ENCODE measurements around the gene NDUFV3. TPM values are rescaled to one million over a fixed set of nuclear protein-coding genes. Genes with fewer than 3 reads are reported as not detected.

NDUFV3 gene
- polyA plus RNA-seq (26.1 to 58.2 TPM (median 28.9 TPM) in 3 replicates), polyA minus RNA-seq (13.9 to 26.2 TPM (median 23.3 TPM) in 3 replicates)
- polyA plus RNA-seq (2011; ENCODE audit: low read depth), result 12.3 TPM
- 30.7 and 40.8 TPM in 2 replicates for polyA plus RNA-seq (2011; cell fraction: cytosol; rRNA removed)
- polyA plus RNA-seq (2011; cell fraction: nucleus; rRNA removed), result 46.1 and 47.9 TPM in 2 replicates
- polyA plus RNA-seq (2012; ENCODE audit: low replicate concordance), result 27.4 and 45.9 TPM in 2 replicates
- 44.5 TPM for polyA minus RNA-seq (2011; cell fraction: cytosol; rRNA and poly(A)+ RNA removed)
- 19.9 and 31.6 TPM in 2 replicates for polyA minus RNA-seq (2011; cell fraction: nucleus; rRNA and poly(A)+ RNA removed)

DNA sequence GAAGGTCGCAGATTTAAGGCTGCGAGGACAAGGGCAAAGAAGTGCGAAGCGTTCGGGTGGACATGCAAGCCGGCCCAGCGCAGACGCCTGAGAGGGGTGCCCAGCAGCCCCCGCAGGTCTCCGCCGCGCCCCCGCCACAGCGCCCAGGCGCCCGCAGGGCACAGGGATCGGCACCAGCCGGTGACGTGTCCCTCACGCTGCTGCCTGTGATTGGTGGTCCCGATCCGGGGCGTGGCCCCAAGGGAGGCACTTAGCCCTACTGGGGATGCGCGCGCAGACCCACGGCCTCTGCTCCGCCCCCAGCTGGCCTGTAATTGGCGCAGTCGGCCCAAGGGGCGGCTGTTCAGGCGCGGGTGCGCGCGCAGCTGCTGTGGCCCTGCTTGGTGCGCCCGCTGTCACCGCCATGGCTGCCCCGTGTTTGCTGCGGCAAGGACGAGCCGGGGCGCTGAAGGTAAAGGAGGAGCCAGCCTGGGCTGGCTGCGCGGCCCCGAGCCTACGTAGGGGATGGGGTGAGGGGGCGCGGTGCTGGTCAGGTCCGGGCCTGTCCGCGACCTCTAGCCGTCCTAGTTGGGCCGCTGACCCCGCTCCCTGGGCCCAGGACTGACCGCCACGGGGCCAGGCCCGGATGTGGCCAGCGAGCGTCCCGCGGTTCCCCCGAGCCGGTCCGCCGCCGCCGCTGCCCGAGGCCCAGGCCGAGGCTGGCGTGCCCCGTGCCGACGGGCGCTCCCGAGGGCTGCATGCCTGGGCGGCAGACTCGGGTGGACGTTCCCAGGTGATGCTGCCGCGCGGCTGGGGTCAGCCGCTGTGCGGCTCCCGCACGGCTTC lies at the start of gene NDUFV3:
NDUFV3 (plus strand) TSS at position 379 of the 825 bp plus-strand sequence; CDS start at position 404, 25 bp downstream.
- FAIRE-seq, result peak; percentile 32
- Histone ChIP-seq H3K9me1 (ENCODE audit: control insufficient read depth, extremely low read depth, insufficient read depth, low read length) (no peaks in the 10 kb centered on the region), H3K9ac (ENCODE audit: control insufficient read depth, extremely low read depth, insufficient read depth, low read length) (peak within 1 kb of the TSS; percentile 93), H2AFZ (ENCODE audit: control insufficient read depth, low read length) (peak within 1 kb of the TSS; percentile 79), H3K4me2 (ENCODE audit: control insufficient read depth, extremely low read depth, insufficient read depth, low read depth, low read length) (peak within 1 kb of the TSS; percentile 82), H3K4me3 (ENCODE audit: control insufficient read depth in 2 of 3, extremely low read depth in 1 of 3, insufficient read depth in 2 of 3, low read depth in 1 of 3, low read length in 3 of 3) (peak within 1 kb of the TSS; percentile 93 to 99 (median 99)), H4K20me1 (ENCODE audit: control insufficient read depth, extremely low read depth, insufficient read depth, low read length) (peaks cover 3% of the 10 kb centered on the region), H3K36me3 (ENCODE audit: control insufficient read depth in 2 of 2, extremely low read depth in 1 of 2, insufficient read depth in 2 of 2, low read length in 2 of 2) (peaks cover 2 to 5% of the 10 kb centered on the region in 2 experiments), H3K9me3 (ENCODE audit: control insufficient read depth, low read depth, low read length) (no peaks in the 10 kb centered on the region), H3K27ac (ENCODE audit: control insufficient read depth, insufficient read depth, low read length) (peak within 1 kb of the TSS; percentile 90), H3K4me1 (ENCODE audit: control insufficient read depth, extremely low read depth, insufficient read depth, low read length) (peaks cover 6% of the 10 kb centered on the region), H3K27me3 (ENCODE audit: control insufficient read depth, extremely low read depth, insufficient read depth, low read length) (no peaks in the 10 kb centered on the region), H3K79me2 (ENCODE audit: control insufficient read depth, insufficient read depth, low read length) (peaks cover 32% of the 10 kb centered on the region)
- TF ChIP-seq EZH2 (IDR thresholded peaks at IDR 0.05; ENCODE audit: low read length), result no peak
- TF ChIP-seq, protein P1, sequence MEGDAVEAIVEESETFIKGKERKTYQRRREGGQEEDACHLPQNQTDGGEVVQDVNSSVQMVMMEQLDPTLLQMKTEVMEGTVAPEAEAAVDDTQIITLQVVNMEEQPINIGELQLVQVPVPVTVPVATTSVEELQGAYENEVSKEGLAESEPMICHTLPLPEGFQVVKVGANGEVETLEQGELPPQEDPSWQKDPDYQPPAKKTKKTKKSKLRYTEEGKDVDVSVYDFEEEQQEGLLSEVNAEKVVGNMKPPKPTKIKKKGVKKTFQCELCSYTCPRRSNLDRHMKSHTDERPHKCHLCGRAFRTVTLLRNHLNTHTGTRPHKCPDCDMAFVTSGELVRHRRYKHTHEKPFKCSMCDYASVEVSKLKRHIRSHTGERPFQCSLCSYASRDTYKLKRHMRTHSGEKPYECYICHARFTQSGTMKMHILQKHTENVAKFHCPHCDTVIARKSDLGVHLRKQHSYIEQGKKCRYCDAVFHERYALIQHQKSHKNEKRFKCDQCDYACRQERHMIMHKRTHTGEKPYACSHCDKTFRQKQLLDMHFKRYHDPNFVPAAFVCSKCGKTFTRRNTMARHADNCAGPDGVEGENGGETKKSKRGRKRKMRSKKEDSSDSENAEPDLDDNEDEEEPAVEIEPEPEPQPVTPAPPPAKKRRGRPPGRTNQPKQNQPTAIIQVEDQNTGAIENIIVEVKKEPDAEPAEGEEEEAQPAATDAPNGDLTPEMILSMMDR (optimal IDR thresholded peaks at IDR 0.05 in 1 of 3, IDR thresholded peaks at IDR 0.05 in 1 of 3, conservative IDR thresholded peaks at IDR 0.05 in 1 of 3; ENCODE audit: extremely low read depth in 1 of 3, insufficient read depth in 2 of 3, low read length in 3 of 3), result no peak
- peak; percentile 94 for DNase-seq (ENCODE audit: low read depth, low spot score)
- dilution Hi-C loops (cut with MboI; ENCODE audit: extremely low pct_ligation_motif_present, low sequenced_read_pairs), result no loop called here

DNA sequence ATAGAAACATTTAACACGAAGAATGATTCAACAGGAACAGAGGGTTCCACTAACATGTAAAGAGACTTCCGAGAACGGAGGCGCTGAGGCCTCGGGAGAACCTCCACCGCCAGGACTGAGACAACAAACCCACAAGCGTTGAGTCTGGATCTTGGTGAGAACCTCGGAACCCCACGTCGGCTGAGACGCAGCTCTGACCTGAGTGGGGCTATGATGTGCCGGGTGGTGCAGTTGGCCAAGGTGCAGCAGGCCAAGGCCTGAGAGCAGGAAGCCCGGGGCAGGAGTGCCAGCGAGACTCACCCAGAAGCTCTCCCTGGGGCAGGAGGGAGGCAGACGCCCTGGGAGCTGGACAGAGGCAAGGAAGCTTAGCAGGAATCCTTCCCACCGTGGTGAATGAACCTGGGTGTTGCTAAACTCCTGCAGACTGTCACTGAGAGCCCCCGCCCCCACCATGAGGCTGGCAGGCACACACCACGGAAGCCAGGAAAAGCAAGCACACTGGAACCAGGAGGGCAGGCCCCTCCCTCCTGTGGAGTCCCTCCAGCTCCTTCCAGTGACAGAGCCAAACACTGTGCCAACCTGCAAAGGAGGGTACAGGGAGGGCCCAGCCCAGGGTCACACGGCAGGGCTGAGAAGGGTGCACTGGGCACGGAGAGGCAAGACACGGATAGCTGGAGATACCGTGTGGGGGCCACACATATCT lies 48.5 kb upstream of the NDUFV3 start:
- H3K79me2 ChIP-seq (ENCODE audit: control insufficient read depth, insufficient read depth, low read length), result peaks cover 49% of the 10 kb centered on the region
- peaks cover 27% of the 10 kb centered on the region for H4K20me1 ChIP-seq (ENCODE audit: control insufficient read depth, extremely low read depth, insufficient read depth, low read length)
- no peak overlapping the region for H3K4me3 ChIP-seq (ENCODE audit: control insufficient read depth in 2 of 3, extremely low read depth in 1 of 3, insufficient read depth in 2 of 3, low read depth in 1 of 3, low read length in 3 of 3)
- H3K4me2 ChIP-seq (ENCODE audit: control insufficient read depth, extremely low read depth, insufficient read depth, low read depth, low read length), result no peak overlapping the region
- H3K9me3 ChIP-seq (ENCODE audit: control insufficient read depth, low read depth, low read length), result no peaks in the 10 kb centered on the region
- no peaks in the 10 kb centered on the region for H3K9me1 ChIP-seq (ENCODE audit: control insufficient read depth, extremely low read depth, insufficient read depth, low read length)
- H3K27me3 ChIP-seq (ENCODE audit: control insufficient read depth, extremely low read depth, insufficient read depth, low read length), result no peaks in the 10 kb centered on the region
- DNase-seq (ENCODE audit: low read depth, low spot score) (no peak), FAIRE-seq (no peak)
- H2AFZ ChIP-seq (ENCODE audit: control insufficient read depth, low read length), result no peak overlapping the region
- H3K9ac ChIP-seq (ENCODE audit: control insufficient read depth, extremely low read depth, insufficient read depth, low read length), result no peak overlapping the region
- H3K36me3 ChIP-seq (ENCODE audit: control insufficient read depth in 2 of 2, extremely low read depth in 1 of 2, insufficient read depth in 2 of 2, low read length in 2 of 2), result peaks cover 40 to 46% of the 10 kb centered on the region in 2 experiments
- no peaks in the 10 kb centered on the region for H3K4me1 ChIP-seq (ENCODE audit: control insufficient read depth, extremely low read depth, insufficient read depth, low read length)
- dilution Hi-C loops (cut with MboI; ENCODE audit: extremely low pct_ligation_motif_present, low sequenced_read_pairs), result no loop called here
- no peak for TF ChIP-seq EZH2 (IDR thresholded peaks at IDR 0.05; ENCODE audit: low read length)
- TF ChIP-seq, protein P1 (optimal IDR thresholded peaks at IDR 0.05 in 1 of 3, IDR thresholded peaks at IDR 0.05 in 1 of 3, conservative IDR thresholded peaks at IDR 0.05 in 1 of 3; ENCODE audit: extremely low read depth in 1 of 3, insufficient read depth in 2 of 3, low read length in 3 of 3), result no peak
- no peak overlapping the region for H3K27ac ChIP-seq (ENCODE audit: control insufficient read depth, insufficient read depth, low read length)
